GM18907 (cell line): ENCODE data around the gene SNX27.

Experiments
- ATAC-seq: cut with Tn5 transposase; IDR thresholded peaks from one replicate; pipeline ENCODE4 v1.9.1; 2021; ENCODE audit warnings: mild to moderate bottlenecking, moderate library complexity; ENCODE audit not compliant: unreplicated experiment

SNX27 gene

DNA sequence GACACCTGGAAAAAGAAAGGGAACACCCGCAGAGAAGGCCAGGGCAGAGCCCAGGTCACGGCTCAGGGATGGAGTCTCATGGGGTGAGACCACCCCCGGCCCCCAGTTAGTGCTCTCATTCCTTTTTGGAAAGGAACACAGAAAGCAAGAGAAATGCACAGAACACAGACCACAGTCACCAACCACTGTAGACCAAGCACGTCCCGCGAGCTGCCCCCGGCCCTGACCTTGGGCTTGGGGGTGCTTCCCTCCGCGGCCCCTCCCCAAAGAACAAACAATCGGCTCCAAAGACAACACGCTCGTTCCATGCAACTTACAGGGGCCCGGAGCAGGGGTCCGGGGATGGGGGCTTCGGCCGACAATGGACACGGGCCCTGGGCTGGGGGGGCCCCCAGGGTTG, 92.0 kb downstream of the SNX27 start:
- ATAC-seq, result no peak

DNA sequence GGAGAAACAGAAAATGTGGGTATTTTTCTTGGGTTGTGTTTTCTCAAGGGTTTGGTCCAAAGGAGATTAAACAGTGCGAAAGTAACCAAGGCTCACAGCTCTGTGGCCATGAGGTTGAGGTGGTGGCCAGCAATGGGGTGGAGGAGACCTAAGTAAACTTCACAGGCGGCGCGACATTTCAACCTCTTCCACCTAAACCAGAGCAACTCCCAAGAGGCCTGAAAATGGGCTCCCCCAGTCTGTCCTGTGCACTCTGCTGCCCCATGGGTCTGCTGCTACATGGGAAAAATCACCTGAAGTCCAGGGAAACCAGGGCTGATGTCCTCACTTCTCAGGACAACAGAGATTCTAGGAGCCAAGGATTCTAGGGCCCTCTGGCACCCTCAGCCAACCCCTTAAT, 92.4 kb downstream of the SNX27 start:
- ATAC-seq, result no peak

DNA sequence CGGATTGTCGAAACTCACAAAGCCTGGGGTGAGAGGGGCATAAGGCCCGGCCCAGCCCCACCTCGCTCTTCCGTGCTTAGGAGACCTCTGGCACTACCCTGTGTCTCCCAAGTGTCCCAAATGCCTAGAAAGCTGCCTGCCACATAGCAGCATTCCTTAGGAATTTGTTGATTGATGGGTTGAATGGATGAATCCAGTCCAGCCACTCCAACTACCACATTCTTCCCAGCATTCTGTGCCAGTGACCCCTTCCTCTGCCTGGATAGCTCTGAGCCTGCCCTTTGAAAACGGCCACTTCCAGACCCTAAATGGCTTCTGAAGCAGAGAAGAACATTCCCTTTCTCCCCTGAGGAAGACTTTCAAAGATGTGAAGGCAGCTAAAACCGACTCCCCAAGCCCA, 93.3 kb downstream of the SNX27 start:
- no peak for ATAC-seq

DNA sequence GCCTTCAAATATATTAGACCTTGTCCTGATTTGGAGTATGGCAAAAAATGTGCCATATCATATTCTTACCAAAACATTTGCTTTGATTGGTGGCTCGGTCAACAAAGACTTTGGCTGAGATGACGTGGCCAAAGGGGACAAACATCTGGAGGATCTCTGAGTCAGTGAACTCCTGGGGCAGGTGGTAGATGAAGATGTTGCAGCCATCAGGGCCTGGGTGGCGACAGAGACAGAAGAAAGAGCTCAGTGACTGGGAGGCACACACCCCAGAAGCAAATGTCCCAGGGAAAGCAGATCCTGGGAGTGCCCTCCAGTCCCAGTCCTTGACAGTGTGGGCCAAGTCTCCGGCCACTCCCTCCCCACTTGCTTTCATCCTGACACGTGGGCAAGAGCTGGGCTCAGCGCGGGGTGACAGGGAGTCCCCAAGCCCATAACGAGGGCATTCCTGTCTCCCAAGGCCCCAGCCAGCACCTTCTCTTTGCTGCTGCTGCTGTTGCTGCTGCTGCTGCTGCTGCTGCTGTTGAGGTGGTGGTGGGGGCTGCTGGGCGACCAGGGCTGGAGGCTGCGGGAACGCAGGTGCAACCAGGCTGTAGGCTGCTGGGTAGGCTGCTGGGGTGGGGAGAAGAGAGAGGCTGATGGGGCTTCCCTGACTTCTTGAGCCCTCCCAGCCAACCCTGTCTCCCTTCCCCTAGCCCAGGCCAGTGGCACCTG, 94.1 kb downstream of the SNX27 start:
- no peak for ATAC-seq

DNA sequence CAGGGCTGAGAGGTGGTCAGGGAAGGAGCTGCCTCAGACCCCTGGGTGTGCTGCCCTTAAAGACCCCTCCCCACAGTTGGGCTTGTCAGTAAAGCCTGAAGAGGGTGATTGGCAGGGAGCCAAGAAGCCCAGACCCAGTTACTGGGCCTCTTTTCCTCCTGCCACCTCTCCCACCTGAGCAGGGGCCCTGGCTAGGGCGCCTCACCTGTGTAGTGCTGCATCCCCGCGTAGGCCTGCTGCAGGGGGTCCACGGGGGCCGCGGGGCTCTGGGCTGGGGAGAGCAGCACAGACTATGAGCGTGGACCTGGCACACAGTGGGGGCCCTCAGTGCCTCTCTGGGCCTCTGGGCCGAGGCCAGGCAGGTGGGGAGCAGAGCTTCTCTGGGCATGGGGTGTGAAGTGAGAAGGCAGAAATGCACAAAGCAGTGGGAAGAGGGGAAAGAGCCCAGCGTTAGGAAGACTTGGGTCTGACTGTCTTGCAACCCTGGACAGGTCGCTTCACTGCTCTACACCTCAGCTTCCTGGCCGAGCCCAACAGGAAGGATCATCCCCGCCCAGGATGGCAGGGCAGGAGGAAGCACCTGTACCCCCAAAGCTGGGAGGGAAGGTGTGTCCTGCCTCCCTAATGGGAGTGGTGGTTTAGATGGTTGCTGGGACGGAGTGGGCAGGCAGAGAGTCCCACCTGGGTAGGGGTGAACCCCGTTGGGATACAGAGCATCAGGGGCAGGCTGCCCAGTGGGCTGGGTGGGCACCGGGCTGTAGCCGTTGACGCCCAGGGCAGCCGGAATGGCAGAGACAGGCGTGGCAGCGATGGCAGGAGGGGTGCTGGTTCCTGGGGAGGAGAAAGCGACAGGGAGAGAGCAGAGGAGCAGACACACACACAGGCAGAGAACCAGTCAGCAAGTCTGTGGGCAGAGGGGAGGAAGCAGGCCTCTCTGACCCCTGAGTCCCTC, 94.9 kb downstream of the SNX27 start:
- ATAC-seq, result no peak

DNA sequence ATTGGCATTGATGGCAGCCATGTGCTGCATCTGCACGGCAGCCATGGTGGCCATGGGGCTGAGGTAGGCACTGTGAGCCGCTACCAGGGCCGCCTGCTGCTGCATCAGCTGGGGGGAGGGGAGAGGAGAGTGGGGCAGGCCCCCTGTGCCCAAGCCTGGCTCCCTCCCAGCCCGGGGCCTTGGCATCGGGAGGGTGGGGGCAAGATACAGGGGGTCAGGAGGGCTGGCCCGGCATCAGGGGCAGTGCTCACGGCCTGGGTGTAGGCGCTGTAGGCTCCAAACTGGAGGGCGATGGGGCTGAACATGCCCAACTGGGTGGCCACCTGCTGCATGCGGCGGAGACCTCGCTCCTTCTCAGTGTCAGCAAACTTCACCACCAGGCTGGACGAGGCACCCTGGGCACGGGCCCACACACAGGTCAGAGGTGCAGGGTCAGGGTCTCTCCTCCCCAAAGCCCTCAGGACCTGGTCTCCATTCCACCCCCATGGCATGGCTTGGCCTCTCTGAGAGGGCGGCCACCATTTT, 95.8 kb downstream of the SNX27 start:
- ATAC-seq, result no peak

DNA sequence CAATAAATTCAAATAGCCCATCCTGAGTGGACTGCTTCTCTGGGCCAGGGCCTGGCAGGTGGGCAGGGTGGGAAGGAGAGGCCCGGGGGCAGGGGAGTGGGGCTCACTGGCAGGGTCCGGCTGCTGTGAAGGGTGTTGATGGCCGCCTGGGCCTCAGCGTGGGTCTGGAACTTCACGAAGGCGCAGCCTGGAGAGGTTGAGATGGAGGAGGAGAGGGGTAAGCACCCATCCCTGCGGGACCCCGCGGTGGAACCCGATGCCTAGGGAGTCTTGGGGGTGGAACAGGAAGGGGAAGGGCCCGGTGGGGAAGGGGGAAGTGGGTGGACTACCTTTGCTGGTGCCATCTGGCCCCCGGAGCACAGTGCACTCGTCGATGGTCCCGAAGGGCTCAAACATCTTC, 97.0 kb downstream of the SNX27 start:
- no peak for ATAC-seq

DNA sequence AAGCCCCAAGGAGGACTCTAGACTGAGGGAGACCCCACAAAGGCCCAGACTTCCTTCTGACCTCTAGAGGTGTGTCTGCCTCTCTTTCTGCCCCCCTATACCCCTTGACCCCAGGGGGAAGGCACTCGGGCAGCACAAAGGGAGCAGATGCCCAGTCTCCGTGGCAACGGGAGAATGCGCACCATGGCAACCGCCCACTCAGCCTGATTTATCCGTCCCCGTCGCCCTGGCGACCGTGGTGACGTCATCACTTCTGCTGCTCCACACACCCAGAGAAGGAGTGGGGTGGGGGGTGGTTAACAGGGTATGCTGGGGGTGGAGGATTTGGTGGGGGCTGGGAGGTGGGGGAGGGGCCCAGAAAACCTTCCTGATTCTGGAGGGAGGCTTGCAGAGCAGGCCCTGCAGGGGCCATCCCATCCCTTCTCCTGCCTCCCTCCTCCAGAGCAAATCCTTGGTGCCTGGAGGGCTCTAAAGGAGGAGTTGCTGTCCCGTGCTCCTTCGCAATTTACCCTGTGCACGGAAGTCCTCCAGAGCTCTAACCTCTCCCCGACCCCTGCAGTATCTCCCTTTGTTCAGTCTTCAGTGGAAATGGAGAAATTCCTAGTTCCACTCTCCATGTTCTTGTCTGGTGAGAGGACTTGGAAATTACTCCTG, 98.5 kb downstream of the SNX27 start:
- no peak for ATAC-seq

DNA sequence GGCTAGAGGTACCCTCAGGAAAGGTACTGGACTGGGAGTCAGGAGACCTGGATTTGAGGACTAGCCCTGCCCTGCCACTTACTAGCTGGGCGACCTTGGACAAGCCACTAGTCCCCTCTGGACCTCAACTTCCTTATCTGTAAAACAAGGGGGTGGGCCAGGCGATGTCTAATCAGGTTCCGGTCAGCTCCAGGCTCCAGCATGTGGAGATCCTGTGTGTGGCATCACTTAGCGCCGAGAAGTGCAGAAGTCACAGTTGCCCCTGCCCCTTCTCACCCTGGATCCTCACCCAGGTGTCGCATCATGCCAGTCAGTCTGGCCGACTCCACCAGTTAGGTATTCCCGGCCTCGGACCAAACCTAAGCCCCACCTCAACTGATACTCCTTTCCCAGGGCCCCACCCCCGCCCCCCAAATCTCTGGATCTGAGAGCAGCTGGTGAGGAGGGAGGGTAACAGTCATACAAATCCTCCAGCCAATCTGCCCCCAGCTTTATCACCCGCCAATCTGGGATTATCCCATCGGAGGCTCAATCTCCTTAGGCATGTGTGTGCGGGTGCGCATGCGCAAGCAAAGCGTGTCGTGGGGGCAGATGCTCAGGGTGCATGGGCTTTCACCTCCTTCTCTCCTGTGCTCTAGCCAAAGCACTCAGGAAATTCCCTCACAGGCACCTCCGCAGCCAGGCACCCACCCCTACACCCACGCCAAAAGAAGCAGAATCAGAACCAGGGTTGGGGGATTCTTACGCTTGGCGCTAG, 99.4 kb downstream of the SNX27 start:
- ATAC-seq, result no peak

DNA sequence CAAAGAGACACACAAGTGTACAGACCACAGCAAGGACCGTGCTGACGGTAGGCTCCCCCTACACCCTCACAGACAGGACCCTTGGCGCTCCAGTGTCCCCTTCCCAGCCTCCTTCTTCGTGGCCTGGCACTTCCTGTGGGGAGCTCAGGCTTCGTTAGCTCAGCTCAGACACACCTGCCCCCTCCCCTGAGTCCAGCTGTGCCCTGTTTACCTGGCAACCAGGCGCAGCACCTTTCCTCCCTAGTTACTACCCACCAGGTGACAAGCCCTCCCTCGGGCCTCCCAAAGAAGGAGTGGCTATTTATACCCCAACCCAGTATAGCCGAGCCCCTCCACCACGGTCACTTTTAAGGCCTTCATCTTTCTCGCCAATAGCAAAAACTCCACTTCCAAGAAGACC, 100.1 kb downstream of the SNX27 start:
- ATAC-seq, result no peak

DNA sequence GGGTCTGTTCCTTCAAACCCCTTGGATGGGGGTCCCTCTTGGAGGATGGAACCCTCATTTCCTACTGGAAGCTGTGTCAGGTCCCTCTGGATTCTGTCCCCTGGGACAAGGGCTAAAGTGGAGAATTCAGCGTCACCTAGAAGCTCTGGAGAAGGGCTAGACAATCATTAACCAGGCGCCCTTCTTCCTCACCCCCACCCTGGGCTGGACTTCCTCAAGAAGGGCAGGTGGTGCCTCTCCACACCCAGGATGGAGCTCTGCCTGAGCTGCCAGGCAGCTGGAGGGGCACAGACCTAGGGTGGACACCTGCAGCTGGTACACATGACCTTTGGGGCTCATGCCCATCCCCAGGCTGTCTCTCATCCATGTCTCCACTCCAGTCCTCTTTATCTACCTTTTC, 101.2 kb downstream of the SNX27 start:
- ATAC-seq, result no peak

DNA sequence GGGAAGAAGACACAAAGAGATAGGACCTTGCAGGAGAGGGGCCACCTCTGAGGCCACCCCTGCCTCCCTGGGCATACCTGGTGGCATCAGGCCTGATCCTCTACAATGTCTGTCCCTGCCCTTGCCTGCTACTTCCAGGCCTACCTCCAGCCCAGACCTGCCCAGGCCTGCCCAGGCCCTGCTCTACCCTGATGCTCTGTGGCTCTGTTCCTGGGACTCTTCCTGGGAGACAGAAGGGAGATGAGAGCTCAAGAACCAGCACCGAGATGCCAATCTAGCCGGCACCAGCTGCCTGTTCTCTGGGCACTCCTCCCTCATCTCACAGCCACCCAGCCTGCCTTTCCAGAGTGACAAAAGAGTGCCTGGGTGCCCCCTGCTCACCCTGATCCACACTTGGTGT, 102.0 kb downstream of the SNX27 start:
- ATAC-seq, result no peak

DNA sequence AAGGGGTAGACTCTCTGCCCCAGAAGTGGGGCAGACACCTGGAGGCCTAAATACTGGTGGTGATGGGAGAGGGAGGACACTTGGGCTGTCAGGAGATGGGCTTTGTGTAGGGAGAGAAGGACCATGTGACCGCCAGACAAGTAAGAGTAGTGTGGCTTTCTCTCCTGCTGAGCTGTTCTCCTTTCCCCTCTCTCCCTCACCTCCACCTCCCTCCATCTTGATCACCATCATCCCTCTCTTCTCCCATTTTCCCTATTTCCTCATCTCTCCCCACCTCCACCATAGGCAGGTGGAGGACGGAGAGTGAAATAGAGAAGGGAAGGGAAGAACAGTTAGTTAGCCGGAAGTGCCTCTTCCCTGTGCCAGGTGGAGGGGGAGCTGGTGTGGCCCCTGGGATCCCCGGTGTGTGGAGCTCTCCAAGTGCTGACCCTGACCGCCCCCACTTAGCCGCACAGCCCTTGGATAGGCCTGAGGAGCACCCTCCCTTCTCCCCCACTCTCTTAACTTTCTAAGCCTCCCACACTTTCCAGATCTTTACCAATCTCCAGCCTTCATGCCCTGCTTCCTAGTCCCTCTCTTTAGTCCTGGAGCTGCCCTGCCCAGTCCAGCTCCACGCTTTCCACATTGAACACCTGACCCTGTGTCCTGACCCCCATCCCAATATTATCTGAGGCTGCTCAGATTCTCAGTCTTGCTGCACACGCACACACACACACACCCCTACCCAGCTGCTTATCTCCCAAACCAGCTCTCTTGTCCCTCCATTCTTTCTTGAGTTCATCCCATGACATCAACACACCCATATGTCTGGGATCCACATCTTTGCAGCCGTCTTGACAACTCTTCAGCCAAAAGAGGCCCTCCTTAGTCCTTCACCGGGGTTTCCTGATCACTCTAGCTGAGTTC, 103.2 kb downstream of the SNX27 start:
- no peak for ATAC-seq

DNA sequence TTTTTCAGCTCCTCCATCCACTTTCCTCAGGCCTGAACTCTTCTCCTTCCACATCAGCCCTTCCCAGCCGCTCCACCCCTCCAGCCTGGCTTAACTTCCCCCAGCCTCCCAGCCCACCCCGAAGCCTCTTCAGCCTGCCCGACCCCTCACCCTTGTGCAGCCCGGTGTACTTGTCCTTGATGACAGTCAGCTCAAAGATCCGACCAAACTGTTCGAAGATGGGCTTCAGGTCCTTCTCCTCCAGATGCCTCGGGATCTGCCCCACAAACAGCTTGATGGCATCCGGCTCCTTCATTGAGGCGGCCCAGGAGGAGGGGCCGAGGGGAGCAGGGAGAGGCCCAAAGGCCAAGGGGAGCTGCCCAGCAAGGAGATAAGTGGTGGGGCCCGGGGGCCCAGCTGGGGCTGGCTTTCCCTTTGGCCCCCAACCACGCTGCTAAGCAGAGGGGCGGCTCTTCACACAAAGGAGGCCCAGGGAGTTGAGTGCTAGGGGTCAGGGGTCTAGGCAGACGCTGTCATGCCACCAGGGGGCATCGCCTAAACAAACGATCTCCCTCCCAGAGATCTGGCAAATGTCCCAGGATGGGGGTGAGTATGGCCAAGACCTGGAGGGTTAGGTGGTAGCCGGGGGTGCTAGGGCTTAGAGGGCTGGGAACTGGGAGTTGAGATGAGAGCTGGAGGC, 104.0 kb downstream of the SNX27 start:
- ATAC-seq, result no peak

DNA sequence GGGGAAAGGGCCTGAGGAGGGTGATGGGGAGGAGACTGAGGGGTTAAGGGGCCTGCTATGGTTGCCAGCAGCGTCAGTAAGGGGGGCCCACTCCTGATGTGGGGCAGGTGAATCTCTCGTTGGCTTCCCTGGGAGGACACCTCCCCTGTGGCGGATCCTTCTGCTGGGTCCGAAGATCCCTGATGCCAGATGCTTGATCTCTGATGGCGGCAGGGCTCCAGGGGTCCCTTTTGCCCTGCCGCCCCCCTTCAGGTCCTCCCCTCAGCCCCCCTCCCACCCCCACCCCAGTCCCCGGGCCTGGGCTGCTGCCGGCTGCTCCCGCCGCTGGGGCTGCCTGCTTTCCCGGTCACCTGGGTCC, 104.5 kb downstream of the SNX27 start:
- ATAC-seq, result no peak

DNA sequence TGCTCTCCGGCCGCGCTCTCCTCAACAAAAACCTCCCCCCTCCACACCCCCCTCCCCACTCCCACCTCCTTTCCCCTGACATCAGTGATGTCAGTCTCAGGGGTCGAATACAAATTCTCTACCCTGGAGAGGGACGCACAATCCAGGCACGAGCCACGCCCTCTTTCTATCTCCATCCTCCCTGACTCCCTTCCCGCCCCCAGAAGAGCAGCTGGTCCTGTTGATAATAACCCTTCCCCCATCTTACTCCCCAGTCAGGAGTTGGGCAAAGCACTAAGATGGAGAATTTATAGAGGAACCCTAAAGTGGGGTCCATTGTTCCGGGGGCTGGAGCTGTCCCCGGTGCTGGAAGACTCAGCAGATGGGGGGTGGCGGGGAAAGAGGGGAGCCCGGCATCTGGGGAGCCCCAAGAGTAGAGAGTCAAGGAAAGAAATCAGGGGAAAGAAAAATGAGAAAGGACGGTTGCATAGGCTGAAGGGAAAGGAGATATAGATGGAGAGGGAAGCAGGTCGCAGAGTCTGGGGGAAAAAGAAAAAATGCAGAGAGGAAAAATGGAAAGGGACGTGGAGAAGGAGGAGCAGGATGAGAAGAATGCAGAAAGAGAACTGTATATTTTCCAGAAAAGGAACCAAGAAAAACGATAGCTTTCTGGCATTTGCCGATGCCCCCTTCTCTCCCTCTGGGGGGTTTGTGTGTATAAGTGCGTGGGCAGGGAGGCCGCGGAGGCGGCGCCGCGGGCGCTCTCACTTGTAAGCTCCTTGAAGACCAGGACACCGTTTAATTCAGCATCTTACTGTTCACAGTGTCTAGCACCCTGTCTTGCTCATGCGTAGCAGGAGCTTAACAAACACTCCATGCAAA, 105.2 kb downstream of the SNX27 start, which contains the start of gene CELF3:
CELF3 (minus strand) TSS at position 33 of the 861 bp plus-strand sequence. CDS start 783 bp downstream, outside the sequence.
- no peak for ATAC-seq

DNA sequence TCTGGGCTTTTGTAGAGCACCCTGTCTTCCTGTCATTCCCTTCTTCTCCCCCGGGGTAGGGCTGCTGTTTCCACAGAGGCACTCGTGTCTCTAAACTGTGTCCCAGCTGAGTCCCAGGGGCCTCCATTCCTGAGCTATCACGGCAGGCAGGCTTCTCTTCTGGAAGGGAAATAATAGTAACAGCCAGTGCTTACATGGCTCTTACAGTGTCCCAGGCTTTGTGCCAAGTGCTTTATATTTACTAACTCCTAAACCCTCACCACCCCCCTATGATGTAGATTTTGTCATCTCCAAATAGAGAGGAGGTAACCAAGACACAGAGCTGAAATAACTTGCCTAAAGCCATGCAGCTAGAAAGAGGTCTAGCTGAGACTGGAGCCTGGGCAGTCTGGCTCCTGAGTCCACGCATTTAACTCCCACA, 106.2 kb downstream of the SNX27 start:
- ATAC-seq, result no peak

DNA sequence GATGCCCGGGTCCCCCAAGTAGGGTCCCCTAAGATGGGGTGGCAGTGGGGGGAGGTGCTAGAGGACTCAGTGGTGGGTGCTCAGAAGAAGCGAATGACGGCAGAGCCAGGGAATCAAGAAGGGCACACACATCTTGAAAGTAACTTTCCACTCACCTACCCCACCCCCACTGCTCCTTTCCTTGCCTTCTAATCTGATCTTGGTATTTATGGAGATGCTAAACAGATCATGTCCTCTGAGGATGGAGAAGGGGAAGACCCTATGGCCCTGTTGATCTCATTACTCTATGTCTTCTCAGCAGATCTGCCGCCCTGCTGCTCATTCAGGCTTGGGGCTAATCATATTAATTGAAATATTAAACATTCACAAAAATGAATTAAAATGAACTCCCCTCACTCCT, 106.8 kb downstream of the SNX27 start:
- ATAC-seq, result no peak
